Measurements from ENCODE around the gene PKNOX2.

PKNOX2 gene

DNA sequence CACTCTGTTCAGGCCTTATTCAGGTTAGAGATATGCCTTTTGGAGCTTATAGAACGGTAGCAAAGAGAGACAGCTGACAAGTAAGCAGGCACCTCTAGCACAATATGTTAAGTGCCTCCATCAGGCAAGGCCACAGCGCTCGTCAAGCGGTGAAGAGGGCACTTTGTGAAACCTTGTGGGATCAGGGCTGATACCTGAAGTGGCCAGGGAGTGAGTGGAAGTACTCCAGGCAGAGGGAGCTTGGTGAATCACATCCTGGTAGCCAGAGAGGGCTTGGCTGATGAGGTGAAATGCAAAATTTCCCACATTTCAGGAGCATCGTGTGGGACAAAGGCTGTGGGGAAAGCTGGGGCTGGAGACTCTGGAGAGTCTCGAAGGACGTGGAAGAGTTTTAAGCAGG is 87.4 kb downstream of the PKNOX2 start:
- Mint-ChIP-seq H3K36me3 (ENCODE audit: low read depth) (no peaks in the 10 kb centered on the region), H3K27ac (no peak overlapping the region), H3K4me3 (no peak overlapping the region), H3K4me1 (ENCODE audit: low read depth) (no peaks in the 10 kb centered on the region), H3K9me3 (no peaks in the 10 kb centered on the region), H3K27me3 (ENCODE audit: low read depth) (peaks cover 7% of the 10 kb centered on the region)
- no peak for DNase-seq (ENCODE audit: low spot score)

DNA sequence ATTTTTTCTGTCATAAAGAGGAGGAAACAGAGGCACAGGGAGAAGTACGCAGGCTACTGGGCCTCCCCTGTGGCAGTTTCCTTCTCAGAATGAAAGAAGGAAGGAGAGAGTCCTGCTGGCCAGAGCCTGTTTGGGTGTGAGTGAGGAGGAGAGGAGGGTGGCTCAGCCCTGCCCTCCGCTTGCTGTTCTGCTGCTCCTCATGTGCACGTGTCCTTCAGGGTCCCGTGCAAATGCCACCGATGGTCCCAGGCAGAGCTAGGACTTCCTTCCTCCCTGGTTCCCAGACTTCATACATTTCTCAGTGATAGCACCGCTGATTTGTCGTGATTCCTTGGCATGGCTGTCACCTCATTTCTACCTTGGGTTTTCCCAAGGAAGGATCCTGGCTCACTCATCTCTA is 88.7 kb downstream of the PKNOX2 start:
- H3K27me3 Mint-ChIP-seq (ENCODE audit: low read depth) = peaks cover 4% of the 10 kb centered on the region
- no peak for DNase-seq (ENCODE audit: low spot score)
- H3K4me3 Mint-ChIP-seq = no peak overlapping the region
- no peaks in the 10 kb centered on the region for H3K9me3 Mint-ChIP-seq
- no peaks in the 10 kb centered on the region for H3K4me1 Mint-ChIP-seq (ENCODE audit: low read depth)
- no peak overlapping the region for H3K27ac Mint-ChIP-seq
- no peaks in the 10 kb centered on the region for H3K36me3 Mint-ChIP-seq (ENCODE audit: low read depth)

DNA sequence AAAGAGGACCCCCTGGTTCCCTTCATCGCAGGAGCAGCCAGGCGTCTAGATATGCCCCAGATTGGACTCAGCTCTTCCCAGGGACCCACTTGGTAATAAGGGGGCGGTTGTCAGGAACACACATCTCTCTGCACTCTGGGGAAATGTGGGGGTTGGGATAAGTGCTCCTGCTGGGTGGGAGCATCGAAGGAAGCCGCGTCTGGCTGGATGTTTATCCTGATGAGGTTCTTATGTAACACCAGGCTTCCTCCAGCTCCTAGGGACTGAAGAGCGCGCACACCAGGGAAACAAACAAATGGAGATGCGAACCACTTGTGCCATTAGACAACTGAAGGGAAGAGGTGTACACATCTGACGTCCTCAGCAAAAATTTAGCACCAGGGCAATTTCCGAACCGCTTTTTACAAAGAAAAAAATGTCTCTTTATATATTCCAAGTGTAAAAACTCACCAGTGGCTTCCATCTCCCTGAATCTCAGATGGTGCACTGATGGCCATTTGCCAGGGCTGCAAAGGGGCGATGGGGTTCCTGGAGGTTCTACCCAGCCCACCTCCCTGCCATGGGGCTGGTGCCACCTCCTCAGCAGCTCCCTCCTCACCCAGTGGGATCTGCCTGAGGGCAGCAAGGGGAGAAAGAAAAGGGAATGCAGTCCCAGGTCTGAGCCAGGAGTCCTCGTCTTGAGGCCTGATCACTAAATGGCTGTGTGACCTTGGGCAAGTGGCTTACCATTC is 89.4 kb downstream of the PKNOX2 start:
- Mint-ChIP-seq H3K27ac (no peak overlapping the region), H3K9me3 (no peaks in the 10 kb centered on the region), H3K4me1 (ENCODE audit: low read depth) (no peaks in the 10 kb centered on the region), H3K36me3 (ENCODE audit: low read depth) (no peaks in the 10 kb centered on the region), H3K4me3 (no peak overlapping the region), H3K27me3 (ENCODE audit: low read depth) (peaks cover 4% of the 10 kb centered on the region)
- DNase-seq (ENCODE audit: low spot score) = no peak

DNA sequence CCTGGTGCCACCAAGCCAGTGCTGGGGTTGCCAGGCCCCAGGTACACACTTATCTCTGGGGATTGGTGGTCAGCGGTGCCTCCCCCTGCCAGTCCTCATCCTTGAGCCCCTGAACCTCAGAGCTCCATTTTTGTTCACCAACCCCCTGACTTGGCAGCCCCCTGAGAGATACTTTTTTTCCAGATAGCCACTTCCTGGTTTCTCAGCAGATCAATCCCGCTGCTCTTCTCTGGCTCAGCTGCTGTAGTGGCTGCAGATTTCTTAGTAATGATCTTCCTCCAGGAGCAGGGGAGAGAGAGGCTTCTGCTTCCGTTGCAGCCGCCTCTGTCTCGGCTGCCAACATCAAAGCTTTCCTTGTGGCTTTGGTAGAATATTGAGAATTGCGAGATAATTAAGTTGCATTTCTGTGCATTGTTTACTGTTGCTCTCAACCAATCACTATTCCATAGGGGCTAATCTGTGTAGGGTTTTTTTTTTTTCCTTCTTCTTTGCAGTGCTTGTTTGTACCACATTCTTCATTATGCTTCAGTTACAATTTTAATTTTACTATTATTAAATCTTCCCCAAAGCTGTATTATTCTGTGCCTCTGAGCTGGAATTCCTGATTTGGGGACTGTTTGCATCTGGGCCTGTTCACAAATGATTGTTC is 92.1 kb downstream of the PKNOX2 start:
- H3K4me1 Mint-ChIP-seq (ENCODE audit: low read depth) = no peaks in the 10 kb centered on the region
- no peaks in the 10 kb centered on the region for H3K36me3 Mint-ChIP-seq (ENCODE audit: low read depth)
- H3K4me3 Mint-ChIP-seq = no peak overlapping the region
- no peak overlapping the region for H3K27ac Mint-ChIP-seq
- H3K9me3 Mint-ChIP-seq = no peaks in the 10 kb centered on the region
- peaks cover 5% of the 10 kb centered on the region for H3K27me3 Mint-ChIP-seq (ENCODE audit: low read depth)
- DNase-seq (ENCODE audit: low spot score) = no peak

DNA sequence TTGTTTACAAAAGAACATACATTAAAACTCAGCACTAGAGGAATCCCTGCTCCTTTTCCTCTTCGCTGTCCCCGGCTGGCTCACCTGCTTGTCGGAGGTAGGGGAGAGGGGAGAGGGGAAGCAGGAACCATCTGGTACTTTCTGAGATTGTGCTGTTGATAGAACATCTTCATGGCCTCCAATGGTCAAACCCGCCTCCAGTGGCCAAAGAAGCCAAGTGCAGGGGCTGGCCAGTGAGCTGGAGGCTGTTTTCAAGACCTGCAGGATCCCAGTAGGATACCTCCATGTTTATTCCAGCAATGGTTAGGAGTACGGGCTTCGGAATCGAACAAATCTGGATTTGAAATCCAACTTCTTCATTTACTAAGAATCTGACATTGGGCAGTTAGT is 92.6 kb downstream of the PKNOX2 start:
- DNase-seq (ENCODE audit: low spot score) = no peak
- Mint-ChIP-seq H3K27ac (no peak overlapping the region), H3K27me3 (ENCODE audit: low read depth) (peaks cover 10% of the 10 kb centered on the region), H3K36me3 (ENCODE audit: low read depth) (no peaks in the 10 kb centered on the region), H3K9me3 (no peaks in the 10 kb centered on the region), H3K4me1 (ENCODE audit: low read depth) (no peaks in the 10 kb centered on the region), H3K4me3 (no peak overlapping the region)

DNA sequence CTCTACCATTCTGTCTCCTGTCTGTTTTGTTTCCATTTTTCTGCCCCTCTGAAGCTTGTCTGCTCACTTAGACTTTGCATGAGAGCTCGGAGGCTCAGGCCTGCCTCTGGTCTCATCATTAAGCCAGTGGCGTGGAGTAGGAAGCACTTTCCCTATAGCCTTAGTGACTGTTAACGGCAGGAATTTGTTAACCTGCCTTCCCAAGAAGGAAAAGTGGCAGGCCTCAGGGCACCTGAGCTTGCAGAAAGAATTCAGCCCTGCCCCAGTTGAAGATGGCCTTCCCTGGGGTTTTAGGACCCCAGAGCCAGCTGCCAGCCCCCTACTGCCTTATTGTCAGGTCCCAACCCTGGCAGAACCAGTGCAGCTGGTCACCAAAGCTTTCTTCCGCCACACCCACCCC is 93.2 kb downstream of the PKNOX2 start:
- DNase-seq (ENCODE audit: low spot score) = no peak
- Mint-ChIP-seq H3K4me3 (no peak overlapping the region), H3K4me1 (ENCODE audit: low read depth) (no peaks in the 10 kb centered on the region), H3K36me3 (ENCODE audit: low read depth) (no peaks in the 10 kb centered on the region), H3K27ac (no peak overlapping the region), H3K27me3 (ENCODE audit: low read depth) (peaks cover 15% of the 10 kb centered on the region), H3K9me3 (no peaks in the 10 kb centered on the region)

DNA sequence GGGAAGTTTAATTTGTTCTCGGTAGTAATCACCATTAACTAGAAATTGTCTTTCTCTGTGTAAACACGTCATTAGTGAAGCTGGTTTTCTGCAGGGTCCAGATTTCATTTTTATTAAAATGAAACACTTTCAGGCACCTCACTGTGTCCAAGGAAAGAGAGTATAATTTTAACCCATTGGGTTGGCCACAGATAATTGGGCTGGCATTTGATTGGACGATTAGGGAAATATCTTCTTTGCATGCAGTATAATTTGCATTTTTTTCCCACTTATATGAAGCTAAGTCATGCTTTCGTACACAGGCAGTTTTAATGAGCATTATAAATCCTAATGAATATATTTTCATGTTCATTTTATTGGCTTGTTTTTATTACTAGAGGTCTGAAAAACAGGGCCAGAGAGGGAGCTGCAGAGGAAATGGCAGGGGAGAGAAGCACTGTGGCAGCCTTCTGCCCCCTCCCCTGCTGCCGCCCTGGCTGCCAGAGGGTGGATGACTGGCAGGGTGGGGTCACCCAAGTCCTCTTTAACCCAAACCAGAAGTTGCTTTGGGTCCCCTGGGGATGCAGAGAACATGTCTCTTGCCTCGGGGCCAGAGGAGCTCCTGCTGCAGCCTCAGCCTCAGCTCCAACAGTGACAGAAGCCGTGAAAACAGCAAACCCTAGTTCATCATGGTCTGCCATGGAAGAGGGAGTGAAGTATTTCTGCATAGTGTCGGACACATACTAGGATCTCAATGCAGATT is 93.9 kb downstream of the PKNOX2 start:
- H3K27ac Mint-ChIP-seq = no peak overlapping the region
- DNase-seq (ENCODE audit: low spot score) = no peak
- no peaks in the 10 kb centered on the region for H3K36me3 Mint-ChIP-seq (ENCODE audit: low read depth)
- no peaks in the 10 kb centered on the region for H3K9me3 Mint-ChIP-seq
- no peak overlapping the region for H3K4me3 Mint-ChIP-seq
- H3K27me3 Mint-ChIP-seq (ENCODE audit: low read depth) = peaks cover 22% of the 10 kb centered on the region
- H3K4me1 Mint-ChIP-seq (ENCODE audit: low read depth) = no peaks in the 10 kb centered on the region

DNA sequence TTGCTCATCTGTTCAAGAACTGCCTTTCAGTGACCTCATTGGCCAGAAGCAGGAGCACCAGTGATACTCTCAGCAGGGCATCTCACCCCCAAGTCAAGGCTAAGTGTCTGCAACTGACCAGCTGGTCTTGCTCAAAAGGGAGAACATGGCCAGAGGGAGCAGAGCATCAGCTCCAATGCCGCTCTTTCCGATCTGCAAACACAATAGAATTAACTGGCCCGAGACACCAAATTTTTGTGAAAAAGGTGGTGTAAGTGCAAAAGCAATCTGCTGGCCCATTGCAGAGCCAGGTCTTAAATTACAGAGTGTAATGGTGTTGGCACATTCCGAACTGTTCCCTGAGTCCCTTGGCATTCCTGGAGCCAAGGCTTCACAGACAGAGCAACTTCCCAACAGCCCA is 97.0 kb downstream of the PKNOX2 start:
- no peak overlapping the region for H3K4me3 Mint-ChIP-seq
- H3K9me3 Mint-ChIP-seq = no peaks in the 10 kb centered on the region
- no peaks in the 10 kb centered on the region for H3K4me1 Mint-ChIP-seq (ENCODE audit: low read depth)
- H3K36me3 Mint-ChIP-seq (ENCODE audit: low read depth) = no peaks in the 10 kb centered on the region
- H3K27me3 Mint-ChIP-seq (ENCODE audit: low read depth) = peaks cover 26% of the 10 kb centered on the region
- DNase-seq (ENCODE audit: low spot score) = no peak
- no peak overlapping the region for H3K27ac Mint-ChIP-seq

DNA sequence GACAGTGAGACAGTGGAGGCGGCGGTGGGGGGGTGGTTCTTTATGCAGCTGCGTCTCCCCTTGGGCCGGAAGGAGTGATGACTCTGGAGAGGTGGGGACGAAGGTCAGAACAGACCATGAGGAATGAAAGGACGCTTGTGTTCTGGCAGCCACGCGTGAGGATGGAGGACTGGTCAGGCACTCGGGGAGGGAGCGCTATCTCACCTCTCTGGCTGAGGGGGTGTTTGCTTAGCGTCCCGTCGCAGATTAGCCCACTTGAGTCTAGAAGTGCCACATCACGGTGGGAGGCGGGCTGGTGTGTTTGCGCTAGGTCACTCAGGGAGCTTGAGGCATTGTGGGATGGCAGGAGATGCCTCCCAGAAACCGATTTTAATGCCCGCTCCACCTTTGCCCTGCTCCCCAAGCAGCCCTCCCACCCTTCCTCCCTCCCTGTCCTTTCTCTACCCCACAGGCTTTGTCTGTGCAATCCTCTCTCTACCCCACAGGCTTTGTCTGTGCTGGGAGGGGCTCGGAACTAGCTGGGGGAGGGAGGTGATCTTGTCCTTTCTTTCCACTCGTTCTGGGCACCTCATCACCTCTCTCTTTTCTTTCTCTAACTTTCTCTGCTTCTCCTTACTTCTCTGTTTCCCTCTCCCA is 97.8 kb downstream of the PKNOX2 start:
- Mint-ChIP-seq H3K4me3 (no peak overlapping the region), H3K27ac (no peak overlapping the region), H3K9me3 (no peaks in the 10 kb centered on the region), H3K27me3 (ENCODE audit: low read depth) (peaks cover 26% of the 10 kb centered on the region), H3K36me3 (ENCODE audit: low read depth) (no peaks in the 10 kb centered on the region), H3K4me1 (ENCODE audit: low read depth) (no peaks in the 10 kb centered on the region)
- no peak for DNase-seq (ENCODE audit: low spot score)

DNA sequence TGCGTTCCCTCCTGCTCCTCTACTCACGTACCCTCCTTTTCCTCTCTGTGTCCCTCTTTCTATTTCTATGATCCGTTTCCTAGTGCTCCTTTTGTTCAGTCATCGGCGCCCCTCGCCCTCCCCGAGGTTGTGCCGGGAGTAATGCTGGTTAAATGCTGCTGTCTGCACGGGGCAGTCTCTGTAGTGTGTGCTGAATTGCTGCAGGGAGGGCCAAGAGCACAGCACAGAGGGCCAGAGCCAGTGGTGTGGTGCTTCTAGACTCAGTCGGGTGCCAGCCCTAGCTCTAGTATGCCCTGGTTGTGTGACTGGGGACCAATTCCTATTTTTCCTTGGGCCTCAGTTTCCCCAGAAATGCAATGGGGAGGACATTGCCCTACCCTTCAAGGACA is 98.3 kb downstream of the PKNOX2 start:
- H3K4me3 Mint-ChIP-seq = no peak overlapping the region
- H3K4me1 Mint-ChIP-seq (ENCODE audit: low read depth) = no peaks in the 10 kb centered on the region
- H3K9me3 Mint-ChIP-seq = no peaks in the 10 kb centered on the region
- no peak for DNase-seq (ENCODE audit: low spot score)
- H3K27me3 Mint-ChIP-seq (ENCODE audit: low read depth) = peaks cover 25% of the 10 kb centered on the region
- H3K27ac Mint-ChIP-seq = no peak overlapping the region
- H3K36me3 Mint-ChIP-seq (ENCODE audit: low read depth) = no peaks in the 10 kb centered on the region

DNA sequence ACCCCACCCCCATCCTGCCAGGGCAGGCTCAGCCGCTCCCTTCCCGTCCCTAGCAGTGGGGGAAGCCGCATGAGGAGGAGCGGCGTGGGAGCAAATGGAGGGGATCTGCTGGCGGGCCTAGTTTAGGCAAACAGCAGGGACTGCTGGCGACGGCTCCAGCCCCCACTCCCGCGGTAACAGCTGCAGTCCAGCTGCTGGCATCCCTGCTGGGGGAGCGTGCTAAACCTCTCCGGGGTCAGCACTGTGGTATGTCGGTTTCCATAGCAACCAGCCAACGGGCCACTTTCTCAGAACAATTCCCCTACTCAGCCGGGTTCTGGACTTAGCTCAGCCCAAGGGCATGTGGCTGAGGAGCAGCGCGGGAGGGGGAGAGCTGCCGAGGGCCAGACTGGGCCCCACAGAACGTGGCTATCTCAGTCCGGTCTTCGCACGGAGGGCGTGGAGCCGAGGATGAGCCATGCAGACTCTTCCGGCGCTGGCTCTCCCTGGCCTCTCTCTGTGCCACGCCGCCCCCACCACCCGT is 98.8 kb downstream of the PKNOX2 start:
- H3K36me3 Mint-ChIP-seq (ENCODE audit: low read depth) = no peaks in the 10 kb centered on the region
- H3K27me3 Mint-ChIP-seq (ENCODE audit: low read depth) = peaks cover 25% of the 10 kb centered on the region
- no peak for DNase-seq (ENCODE audit: low spot score)
- no peak overlapping the region for H3K27ac Mint-ChIP-seq
- H3K4me1 Mint-ChIP-seq (ENCODE audit: low read depth) = no peaks in the 10 kb centered on the region
- H3K9me3 Mint-ChIP-seq = no peaks in the 10 kb centered on the region
- H3K4me3 Mint-ChIP-seq = no peak overlapping the region

DNA sequence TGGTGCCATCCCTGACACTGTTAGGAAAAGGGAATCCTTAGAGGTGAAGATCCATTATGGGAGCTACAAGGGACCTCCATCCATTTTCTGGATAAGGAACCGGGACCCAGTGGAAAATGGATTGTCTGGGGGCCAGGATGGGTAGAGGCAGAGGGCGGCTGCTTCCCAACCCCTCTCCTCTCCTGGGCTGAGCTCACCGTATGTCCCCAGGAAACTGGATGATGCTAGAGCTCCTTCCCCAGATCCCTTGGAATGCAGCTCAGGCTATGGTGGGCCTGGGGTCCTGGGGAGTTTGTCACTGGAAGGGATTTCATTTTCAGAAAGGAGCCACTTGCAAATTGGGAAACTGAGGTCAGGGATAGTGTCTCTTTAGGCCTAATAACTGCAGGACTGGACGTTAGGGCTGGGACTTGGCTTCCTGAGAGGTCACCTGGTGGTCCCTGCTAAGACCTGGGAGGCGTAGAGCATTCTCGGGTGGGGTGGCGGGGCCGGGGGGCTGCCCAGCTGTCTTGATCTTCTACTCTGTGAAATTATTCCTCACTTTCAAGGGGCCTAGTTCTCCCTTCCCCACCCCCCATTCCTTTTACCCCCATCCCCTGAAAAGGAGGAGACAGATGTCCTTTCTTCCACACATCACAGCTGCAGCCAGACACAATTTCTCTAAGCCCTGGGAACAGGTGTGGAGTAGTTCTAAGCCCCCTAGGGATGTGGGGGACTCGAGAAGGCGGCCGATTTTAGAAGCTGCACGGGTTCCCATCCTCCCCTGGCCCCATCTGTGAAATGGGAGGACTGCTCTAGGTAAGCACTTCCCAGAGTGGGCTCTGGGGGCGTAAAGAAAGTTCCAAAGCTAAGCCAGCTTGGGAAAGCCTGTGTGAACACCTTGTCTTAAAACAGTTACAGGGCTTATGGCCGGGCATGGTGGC is 99.8 kb downstream of the PKNOX2 start:
- DNase-seq (ENCODE audit: low spot score) = no peak
- no peaks in the 10 kb centered on the region for H3K36me3 Mint-ChIP-seq (ENCODE audit: low read depth)
- H3K27ac Mint-ChIP-seq = no peak overlapping the region
- no peaks in the 10 kb centered on the region for H3K9me3 Mint-ChIP-seq
- H3K4me1 Mint-ChIP-seq (ENCODE audit: low read depth) = no peaks in the 10 kb centered on the region
- H3K27me3 Mint-ChIP-seq (ENCODE audit: low read depth) = peaks cover 25% of the 10 kb centered on the region
- H3K4me3 Mint-ChIP-seq = no peak overlapping the region

DNA sequence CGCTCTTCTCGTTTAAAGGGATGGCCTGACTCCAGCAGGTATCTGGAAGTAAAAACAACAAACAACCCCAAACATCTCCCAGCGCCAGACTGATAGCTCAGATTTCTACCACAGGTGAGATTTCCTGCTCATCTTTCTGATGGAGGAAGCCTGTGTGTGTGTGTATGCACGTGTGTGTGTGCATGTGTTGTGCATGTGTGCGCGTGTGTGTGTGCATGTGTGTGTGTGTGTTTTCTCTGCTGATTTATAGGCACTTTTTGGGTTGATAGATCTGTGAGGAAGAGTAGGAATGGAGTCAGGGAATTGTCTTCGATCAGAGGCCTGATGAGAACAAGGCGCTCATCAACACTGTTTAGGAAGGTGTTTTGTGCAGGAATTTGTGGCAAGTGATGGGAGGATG is 103.0 kb downstream of the PKNOX2 start:
- Mint-ChIP-seq H3K36me3 (ENCODE audit: low read depth) (no peaks in the 10 kb centered on the region), H3K4me3 (no peak overlapping the region), H3K9me3 (no peaks in the 10 kb centered on the region), H3K27ac (no peak overlapping the region), H3K4me1 (ENCODE audit: low read depth) (no peaks in the 10 kb centered on the region), H3K27me3 (ENCODE audit: low read depth) (peaks cover 16% of the 10 kb centered on the region)
- no peak for DNase-seq (ENCODE audit: low spot score)

Measured in T-helper 2 cell treated with Interferon-gamma antibody and Interleukin-4, amounts not matched to agents 5 μg/mL and 100 μg/mL, for 36 hours (primary cell).